ENCODE results near the gene DUXA. TPM values are rescaled to one million over a fixed set of nuclear protein-coding genes. Genes with fewer than 3 reads are reported as not detected.

The DUXA gene
- total and polyA plus RNA-seq, 9 of the 15 experiments (the other 6 are each of a cell fraction or from before 2014, with no cell fraction given): not detected

DNA sequence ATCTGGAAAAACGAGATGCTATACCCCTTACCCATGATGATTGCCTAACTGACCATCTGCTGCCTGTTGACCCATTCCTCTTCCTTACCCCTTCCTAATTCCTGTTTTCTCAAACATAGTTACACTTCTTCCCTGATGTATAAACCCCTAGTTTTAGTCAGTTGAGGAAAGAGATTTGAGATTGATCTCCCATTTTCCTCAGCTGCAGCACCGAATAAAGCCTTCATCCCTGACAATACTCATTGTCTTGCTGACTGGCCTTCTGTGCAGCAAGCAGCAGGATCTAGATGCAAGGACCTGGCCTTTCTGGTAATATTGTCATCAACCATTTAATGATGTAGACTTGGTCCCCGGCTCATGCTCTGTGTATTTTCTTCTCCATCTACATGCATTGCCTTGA, 23.0 kb upstream of the DUXA start (continued):
- TF ChIP-seq, protein P1, sequence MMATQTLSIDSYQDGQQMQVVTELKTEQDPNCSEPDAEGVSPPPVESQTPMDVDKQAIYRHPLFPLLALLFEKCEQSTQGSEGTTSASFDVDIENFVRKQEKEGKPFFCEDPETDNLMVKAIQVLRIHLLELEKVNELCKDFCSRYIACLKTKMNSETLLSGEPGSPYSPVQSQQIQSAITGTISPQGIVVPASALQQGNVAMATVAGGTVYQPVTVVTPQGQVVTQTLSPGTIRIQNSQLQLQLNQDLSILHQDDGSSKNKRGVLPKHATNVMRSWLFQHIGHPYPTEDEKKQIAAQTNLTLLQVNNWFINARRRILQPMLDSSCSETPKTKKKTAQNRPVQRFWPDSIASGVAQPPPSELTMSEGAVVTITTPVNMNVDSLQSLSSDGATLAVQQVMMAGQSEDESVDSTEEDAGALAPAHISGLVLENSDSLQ (IDR thresholded peaks at IDR 0.05): no peak
- TF ChIP-seq TSC22D4 (tag; IDR thresholded peaks at IDR 0.05): no peak

DNA sequence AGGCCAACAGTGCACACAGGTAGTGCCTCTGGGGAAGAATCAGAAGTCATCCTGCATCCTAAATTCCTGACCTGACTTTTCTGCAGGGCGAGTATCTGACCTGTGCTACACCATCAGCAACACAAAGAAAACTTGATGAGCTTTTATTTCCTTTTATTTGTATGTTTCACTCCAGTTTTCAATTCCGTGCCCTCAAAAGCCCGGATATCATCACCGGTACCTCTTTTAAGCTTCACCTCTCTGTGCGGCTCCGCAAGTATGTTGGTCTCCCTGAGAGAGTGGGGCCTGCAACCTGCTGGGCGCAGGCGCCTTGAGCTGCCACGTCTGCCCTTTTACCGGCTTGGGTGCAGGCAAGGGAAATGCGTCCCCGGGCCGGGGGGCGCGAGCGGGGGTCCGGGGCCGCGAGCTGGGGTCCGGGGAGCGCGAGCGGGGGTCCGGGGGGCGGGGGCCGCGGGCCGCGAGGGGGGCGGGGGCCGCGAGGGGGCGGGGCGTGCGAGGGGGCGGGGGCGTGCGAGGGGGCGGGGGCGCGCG, 4.3 kb upstream of the DUXA start:
- Histone ChIP-seq H3K4me2 (ENCODE audit: insufficient read depth, low read length) (no peak overlapping the region), H4K20me1 (replicated peaks; ENCODE audit: control insufficient read depth, insufficient read depth, low read length) (no peaks in the 10 kb centered on the region), H3K4me1 (replicated peaks in 1 of 2; ENCODE audit: control insufficient read depth in 2 of 2, insufficient read depth in 2 of 2, low read length in 2 of 2) (no peaks in the 10 kb centered on the region; a peak in 1 of 5 replicates), H3K27ac (ENCODE audit: extremely low read depth, low read depth, low read length) (no peak overlapping the region), H3K27me3 (ENCODE audit: control insufficient read depth in 2 of 2, insufficient read depth in 2 of 2, low read length in 2 of 2) (no peaks in the 10 kb centered on the region), H3K9ac (ENCODE audit: insufficient read depth in 1 of 2, low read depth in 2 of 2, low read length in 2 of 2) (no peak overlapping the region), H3K9me1 (ENCODE audit: control insufficient read depth, insufficient read depth, low read length) (no peaks in the 10 kb centered on the region), H2AFZ (ENCODE audit: low read depth, low read length) (no peak overlapping the region), H3K4me3 (no peak overlapping the region), H3K36me3 (ENCODE audit: control insufficient read depth, insufficient read depth, low read length) (no peaks in the 10 kb centered on the region), H3K9me3 (replicated peaks; ENCODE audit: control insufficient read depth, insufficient read depth, low read depth, low read length) (peaks cover 2% of the 10 kb centered on the region; the same call in 1 of the 2 replicates), H3K79me2 (ENCODE audit: control insufficient read depth, insufficient read depth, low read length) (no peaks in the 10 kb centered on the region)
- ChIA-PET POLR2A (interaction anchor here (0.6 kb wide), 1 partner anchor 34 kb away, joined by 4 read pairs; no protein-coding TSS in a partner anchor), CTCF (ENCODE audit: low intra/inter-chr PET ratio) (no interaction called here)
- no peak for FAIRE-seq
- no TSS peak for BruUV-seq (replicated peaks)
- 82% methylated on average over 10 of the region's 42 CpGs for WGBS (ENCODE audit: insufficient coverage, low coverage, missing lambda C conversion rate)
- intact Hi-C loops (cut with micrococcal nuclease): no loop called here
- in situ Hi-C loops (cut with MboI): no loop called here
- ATAC-seq: no peak
- DNase-seq (ENCODE audit: extremely low read depth in 1 of 4, low spot score in 3 of 4): peak in 2 of 4 experiments; percentile 6 to 30
- TF ChIP-seq ZSCAN32 (CRISPR knock-in tag; IDR thresholded peaks at IDR 0.05) (no peak), PHF8 (IDR thresholded peaks at IDR 0.05; ENCODE audit: borderline replicate concordance, low read length) (no peak), MYBL2 (IDR thresholded peaks at IDR 0.05; ENCODE audit: low read depth) (no peak), MYBL2 (CRISPR knock-in tag; IDR thresholded peaks at IDR 0.05; ENCODE audit: borderline replicate concordance) (no peak), ZNF311 (CRISPR knock-in tag; IDR thresholded peaks at IDR 0.05) (no peak), ZNF695 (CRISPR knock-in tag; IDR thresholded peaks at IDR 0.05) (no peak), NR2C2 (CRISPR knock-in tag; IDR thresholded peaks at IDR 0.05) (no peak), NR2C2 (tag; IDR thresholded peaks at IDR 0.05) (no peak), RHOXF2B (CRISPR knock-in tag; conservative IDR thresholded peaks at IDR 0.05) (no peak), NR2F6 (CRISPR knock-in tag; IDR thresholded peaks at IDR 0.05) (no peak), SREBF1 (IDR thresholded peaks at IDR 0.05; ENCODE audit: borderline replicate concordance, low read depth, low read length) (no peak)

All from K562 (cell line).